HG03103 (cell line): ENCODE results near the gene TPTE2.
A peak's percentile ranks its signal among the peaks of the same experiment; 100 is the strongest.
"Not testable (repeated sequence)": the region's sequence is repeated elsewhere in the genome, so short reads cannot be mapped to it uniquely, and the experiment has no call there.

Source experiments
- ATAC-seq: cut with Tn5 transposase; IDR thresholded peaks from one replicate; pipeline ENCODE4 v1.9.1; 2021; ENCODE audit warnings: low read depth; ENCODE audit not compliant: unreplicated experiment

Gene TPTE2

DNA sequence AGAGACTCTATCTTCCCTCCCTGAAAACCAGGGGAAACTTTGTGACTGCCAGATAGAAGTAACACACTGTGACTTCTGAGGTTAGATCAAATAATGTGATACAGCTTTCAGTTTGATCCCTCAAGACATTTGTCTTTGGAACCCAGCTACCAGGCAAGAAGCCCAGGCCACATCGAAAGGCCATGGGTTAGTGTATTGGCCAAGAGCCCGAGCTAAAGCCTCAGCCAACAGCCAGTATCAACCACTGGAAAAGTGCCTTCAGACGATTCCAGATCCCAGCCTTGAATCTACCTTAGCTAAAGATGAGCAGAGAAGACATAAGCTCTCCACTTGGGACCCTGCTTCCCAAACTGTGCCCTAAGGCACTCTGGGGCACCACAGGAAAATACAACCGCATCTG, 10.9 kb upstream of the TPTE2 start:
- no peak for ATAC-seq

DNA sequence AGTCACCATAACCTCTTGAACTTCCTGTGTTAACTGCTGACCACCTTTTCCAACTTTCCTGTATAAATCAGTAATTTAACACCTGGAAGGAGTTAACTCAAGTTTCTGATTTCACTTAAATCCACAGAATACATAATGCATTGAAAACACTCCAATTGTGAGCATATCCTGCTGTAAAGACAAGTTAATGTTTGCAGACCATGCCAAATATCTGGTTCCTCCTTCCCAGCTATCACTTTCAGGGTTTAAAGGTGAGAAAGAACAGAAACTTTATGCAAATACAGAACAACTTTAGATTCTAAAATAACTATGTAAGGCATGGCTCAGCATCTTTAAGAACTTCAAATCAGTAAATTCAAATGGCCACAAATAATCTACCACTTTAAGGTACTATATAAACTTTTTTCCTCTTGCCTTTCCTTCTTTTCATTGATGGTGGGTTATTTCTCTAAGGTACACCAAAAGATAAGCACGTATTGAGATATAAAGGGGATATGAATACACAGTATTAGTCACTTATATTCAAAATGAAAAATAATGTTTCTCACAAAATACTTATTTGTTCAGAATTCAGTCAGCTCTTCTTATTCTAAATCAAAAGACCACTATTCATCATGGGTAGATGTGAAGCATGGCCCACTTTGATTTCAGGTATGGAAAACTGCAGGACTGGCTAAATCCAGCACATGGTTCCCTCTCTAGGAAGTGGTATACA, 6.6 kb upstream of the TPTE2 start:
- ATAC-seq = peak; percentile 65

DNA sequence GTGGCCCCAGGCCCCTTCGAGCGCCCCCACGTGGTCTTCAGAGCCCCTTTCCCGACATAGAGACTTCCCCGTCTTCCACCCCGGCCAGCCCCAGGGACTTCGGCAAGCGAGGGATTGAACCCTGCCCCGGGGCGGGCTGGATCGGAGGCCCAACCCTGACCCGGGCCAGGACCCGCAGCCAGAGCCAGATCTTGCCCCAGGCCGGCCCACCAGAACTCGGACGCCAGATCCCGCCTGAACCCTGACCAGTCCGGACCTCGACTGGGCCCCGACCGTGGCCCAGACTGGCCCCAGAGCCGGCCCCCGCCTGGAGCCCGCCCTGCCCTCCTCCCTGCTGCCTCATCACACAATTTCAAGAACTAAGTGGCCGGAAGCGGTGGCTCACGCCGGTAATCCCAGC, 253 bp upstream of the TPTE2 start:
- no peak for ATAC-seq

DNA sequence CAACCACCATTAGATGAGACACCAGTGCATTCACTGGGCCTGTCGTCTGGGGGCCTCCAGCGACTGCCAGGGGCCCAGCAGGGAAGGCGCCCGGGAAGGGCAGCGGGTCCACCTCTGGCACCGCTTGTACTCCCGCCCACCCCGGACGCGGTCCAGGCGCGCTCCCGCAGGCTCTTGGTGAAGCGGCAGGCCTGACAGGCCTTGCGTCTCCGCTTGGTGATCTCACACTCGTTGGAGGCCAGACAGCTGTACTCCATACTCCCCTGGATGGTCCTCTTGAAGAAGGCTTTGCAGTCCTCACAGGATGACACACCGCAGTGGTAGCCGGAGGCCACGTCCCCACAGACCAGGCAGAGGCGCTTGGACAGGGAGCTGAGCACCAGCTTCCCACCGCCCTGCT, 660 bp downstream of the TPTE2 start:
- ATAC-seq = not testable (repeated sequence)

DNA sequence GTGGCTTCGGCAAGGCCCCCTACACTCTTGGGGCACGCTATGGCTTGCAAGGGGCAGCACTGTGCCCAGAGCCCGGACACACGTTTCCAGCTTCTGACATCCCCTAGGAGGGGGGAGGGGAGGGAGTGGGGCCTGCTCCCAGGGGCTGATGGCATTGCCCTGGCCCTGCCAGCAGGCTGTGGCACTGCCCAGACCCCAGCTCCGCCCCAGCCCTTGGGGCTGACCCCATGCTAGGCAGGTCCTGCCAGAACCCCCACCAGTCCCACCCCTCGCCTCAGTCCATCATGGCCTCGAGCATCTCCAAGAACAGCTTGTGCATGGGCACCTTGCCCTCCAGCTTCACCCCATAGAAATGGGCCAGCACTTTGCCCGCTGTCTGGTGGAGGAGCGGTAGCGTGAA, 1.6 kb downstream of the TPTE2 start:
- ATAC-seq = not testable (repeated sequence)

DNA sequence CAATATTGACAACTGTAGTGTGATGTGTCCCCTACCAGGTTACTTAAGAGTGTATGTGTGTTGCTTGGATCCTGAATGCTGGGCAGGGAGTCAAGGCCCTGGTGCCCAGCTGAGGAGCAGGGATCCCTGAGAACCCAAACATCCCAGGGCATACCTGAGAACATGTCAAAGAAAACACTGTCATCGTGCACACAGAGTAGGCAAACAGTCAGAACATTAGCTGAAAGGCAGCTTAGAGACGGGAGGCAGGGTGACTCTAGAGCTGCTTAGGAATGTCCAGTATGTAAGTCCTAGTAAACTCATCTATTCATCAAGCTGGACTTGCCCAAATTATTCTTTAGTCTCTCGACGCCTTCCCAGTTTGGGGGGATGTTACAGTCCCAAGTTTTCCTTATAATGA, 4.0 kb downstream of the TPTE2 start:
- ATAC-seq = not testable (repeated sequence)

DNA sequence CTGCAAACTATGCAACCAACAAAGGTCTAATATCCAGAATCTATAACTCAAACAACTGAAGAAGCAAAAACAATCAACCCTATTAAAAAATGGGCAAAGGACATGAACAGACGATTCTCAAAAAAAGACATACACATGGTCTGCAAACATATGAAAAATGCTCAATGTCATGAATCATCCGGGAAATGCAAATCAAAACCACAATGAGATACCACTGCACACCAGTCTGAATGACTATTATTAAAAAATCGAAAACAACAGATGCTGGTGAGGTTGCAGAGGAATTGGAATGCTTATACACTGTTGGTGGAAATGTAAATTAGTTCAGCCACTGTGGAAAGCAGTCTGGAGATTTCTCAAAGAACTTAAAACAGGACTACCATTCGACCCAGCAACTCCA, 12.1 kb downstream of the TPTE2 start:
- not testable (repeated sequence) for ATAC-seq

DNA sequence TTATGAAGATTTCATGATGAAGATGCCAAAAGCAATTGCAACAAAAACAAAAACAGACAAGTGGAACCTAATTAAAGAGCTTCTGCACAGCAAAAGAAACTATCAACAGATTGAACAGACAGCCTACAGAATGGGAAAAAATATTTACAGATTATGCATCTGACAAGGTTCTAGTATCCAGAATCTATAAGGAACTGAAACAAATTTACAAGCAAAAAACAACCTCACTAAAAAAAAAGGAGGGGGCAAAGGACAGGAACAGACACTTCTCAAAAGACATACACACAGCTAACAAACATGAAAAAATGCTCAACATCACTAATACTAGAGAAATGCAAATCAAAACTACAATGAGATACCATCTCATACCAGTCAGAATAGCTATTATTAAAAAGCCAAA, 35.7 kb downstream of the TPTE2 start:
- ATAC-seq = not testable (repeated sequence)

DNA sequence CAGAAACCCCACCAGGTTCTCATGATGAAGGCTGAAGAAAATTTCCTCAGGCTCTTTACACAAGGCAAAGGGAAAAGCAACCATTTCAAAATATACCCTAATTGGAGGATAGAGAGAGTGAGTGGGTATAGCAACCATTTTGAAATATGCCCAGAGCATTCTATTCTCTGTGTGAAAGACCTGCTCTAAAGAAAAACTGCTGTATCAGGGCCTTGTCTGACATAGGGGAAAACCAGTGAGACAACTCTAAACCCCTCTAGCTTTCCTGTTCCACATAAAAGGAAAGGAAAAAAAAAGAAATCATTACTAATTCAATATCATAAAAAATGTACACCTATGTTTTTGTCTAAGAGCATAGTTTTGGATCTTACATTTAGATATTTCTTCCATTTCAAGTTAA, 42.3 kb downstream of the TPTE2 start:
- ATAC-seq = no peak

DNA sequence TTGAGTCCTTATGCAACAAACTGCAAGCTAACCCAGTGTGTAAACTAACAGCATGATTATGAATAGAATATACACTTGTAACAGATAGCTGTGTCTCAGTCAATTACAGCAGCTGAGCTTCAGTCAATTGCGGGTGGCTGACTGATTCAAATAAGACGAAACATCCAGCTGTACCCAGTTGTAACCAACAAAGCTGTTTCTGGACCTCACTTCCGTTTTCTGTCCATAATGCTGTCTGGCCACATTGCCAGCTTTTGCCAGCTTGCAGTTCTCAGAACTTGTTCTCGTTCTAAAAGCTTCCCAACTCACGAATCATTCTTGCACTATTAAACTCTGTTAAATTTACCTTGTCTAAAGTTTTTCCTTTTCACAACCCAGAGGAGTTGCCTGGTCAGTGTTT, 53.7 kb downstream of the TPTE2 start:
- ATAC-seq = not testable (repeated sequence)

DNA sequence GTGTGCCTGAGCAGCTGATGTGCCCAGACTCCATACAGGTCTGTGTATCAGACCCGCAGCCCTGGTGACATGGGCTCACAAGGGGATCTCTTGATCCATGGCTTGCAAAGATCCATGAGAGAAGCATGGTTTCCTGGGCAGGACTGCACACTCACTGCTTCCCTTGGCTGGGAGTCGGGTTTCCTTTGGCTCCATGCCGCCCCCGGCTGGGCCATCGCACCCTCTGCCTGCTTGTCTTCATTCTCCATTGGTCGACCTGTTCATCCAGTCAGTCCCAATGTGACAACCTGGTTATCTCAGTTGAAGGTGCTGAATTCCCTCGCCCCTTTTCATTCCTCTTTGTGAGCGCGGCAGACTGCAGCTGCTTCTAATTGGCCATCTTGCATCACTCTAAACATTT, 101.2 kb downstream of the TPTE2 start:
- ATAC-seq = not testable (repeated sequence)

DNA sequence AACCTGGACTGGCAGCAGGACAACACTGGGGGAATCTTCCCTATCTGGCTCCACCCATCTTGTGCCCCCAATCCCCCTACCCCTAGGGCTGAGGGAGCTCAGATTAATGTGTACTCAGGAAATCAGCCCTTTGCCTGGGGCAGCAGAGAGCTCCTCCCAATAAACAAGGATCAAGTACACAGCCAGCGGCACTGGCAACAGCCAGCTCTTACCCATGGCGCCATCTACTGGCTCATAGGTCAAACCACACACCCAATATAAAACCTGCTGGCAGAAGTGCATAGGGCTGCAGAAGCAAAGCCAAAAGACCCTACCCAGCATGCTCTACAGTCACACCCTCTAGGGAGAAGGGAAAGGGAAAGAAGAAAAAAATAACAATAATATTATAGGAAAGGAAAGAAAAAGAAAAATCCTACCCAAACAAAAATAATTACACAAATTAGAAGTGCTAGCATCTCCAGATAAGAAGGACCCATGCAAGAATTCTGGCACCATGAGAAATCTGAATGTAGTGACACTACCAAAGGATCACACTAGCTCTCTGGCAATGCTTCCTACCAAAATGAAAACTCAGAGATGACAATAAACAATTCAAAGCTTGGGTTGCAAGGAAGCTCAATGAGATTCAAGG, 122.2 kb downstream of the TPTE2 start:
- ATAC-seq = not testable (repeated sequence)

DNA sequence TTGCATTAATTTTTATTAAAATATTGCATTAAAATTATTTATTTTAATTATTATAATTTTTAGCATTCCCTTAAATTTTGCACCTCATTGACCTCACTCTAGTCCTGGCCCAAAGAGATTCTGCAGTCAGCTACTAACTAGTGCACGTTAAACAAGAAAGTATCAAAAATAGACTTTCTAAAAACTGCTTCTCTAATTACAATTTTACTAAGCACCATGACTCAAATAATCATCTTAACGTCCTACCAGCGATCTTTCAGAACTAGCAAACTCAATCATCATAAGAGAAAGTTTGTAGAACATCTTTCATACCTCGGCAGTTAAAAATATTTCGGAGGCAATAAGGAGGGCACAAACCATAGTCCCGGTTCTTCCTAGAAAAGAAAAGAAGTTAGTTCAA, 123.6 kb downstream of the TPTE2 start:
- not testable (repeated sequence) for ATAC-seq

DNA sequence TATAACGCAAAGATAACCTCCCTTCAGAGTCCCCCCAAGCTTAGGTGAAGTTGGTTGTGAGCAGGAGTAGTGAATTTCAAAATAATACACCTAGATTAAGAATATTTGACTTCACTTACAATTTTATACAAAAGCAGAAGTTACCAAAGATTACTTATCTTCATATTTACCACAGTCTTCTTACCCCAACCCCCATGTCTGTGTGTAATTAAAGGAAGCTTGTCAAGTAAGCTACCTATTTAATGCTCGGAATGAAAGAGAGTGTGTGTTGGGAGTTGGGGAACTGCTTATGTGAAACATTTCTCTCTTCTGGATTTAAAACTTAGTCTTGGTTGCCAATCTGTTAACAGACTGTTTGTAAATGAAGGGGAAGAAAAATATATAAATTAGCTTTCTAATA, 139.1 kb downstream of the TPTE2 start:
- not testable (repeated sequence) for ATAC-seq

DNA sequence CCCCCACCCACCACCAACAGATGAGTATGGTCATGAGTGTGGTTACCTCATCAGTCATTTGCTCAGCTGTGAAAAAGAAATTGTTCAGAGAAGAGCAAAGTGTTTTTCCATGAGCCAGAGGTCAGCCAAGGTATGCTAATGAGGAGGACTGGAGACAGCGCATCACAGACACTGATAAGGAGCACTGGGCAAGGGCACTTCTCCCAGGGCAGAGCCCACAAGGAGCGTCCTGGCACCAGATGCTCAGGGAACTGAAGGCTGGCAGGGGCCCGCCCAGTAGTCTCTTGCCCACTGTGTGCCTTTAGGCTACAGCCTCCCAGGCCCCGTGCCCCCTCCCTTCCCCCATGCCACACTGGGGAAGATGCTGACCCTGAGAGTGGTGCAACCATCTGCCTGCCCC, 148.8 kb downstream of the TPTE2 start:
- ATAC-seq = not testable (repeated sequence)

DNA sequence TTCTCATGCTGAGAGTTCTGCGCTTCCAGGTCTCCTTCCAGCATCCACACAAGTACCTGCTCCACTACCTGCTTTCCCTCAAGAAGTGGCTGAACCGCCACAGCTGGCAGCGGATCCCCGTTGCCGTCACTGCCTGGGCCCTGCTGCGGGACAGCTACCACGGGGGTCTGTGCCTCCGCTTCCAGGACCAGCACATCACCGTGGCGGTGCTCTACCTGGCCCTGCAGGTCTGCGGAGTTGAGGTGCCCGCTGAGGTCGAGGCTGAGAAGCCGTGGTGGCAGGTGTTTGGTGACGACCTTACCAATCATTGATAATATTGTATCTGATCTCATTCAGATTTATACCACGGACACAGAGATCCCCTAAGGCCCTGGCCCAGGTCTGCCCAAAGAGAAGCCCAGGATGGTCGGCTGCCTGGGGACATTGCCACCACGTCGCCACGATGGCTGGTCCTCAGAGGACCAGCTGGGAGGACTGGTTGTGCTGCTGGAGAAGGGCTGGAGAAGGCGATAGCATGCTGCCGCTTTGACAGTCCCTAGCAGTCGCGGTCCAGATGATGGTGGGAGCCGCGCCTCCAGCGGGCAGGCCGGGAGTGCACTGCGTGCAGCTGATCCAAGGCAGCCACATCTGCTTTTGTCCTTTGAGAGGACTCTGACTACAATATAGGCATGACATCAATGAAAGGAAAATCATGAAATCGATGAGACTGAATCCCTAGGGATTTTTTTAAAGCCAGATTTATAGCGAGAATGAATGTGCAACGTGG, 178.4 kb downstream of the TPTE2 start:
- ATAC-seq = not testable (repeated sequence)

DNA sequence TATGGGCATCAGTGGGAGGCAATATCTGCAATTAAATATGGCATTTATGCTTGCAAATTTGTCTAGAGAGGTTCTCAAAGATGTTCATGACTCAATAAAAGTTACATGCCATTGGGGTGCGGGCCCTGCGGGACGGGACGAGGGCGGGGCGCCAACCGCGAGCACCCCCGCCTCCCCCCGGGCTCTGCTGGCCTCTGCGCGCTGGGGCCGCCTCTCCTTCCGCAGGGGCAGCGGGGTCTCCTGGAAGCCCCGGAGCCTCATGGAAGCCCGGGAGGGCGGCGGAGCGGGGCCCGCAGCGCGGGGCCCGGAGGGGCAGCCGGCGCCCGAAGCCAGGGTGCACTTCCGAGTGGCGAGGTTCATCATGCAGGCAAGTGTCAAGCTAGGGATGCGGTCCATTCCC, 179.2 kb downstream of the TPTE2 start:
- no peak for ATAC-seq
